Esophagus squamous epithelium (tissue), 4 donors: ENCODE data around the gene SSH2.

Source experiments
- POLR2A ChIP-seq, 4 donors: fragments of 450-650 bp; IDR thresholded peaks; one replicate each; pipeline ENCODE4 v1.6.1; 2017; ENCODE audit warnings: antibody characterized with exemption in 4 of 4, mild to moderate bottlenecking in 4 of 4, moderate library complexity in 3 of 4
- TF ChIP-seq, protein P1 (sequence below), 6 experiments: fragments of 450-650 bp in 4 of 6; fragments of 200-600 bp in 2 of 6; sonication (generic) in 2 of 6; IDR thresholded peaks; one replicate each; pipeline ENCODE4 v1.5.1; 2016 to 2019; ENCODE audit warnings: antibody characterized with exemption in 6 of 6, mild to moderate bottlenecking in 4 of 6, moderate library complexity in 4 of 6

DNA sequence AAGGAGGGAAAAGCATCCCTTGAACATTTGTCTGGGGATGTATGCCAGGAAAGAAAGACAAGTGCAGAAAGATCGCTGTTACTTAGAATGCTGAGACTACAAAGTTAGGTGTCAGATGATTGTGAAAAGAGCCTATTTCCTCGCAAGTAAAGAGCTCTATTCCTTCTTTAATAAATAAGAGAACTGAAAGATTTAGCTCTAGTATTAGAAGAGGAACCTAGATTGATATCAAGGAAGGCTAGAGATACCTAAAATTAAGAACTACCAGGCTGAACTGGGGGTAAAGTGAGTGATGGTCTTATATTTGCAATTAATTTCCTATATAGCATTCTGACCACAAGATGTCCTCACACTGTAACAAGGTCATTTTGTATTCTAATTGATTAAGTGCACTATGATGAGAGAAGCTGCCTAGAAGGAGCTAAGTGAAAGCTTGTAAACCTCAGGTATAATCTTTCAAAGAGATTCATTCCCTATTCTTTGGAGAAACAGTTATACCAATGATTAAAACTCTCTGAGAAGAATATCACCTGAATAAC, 62.3 kb downstream of the SSH2 start:
- TF ChIP-seq, protein P1, sequence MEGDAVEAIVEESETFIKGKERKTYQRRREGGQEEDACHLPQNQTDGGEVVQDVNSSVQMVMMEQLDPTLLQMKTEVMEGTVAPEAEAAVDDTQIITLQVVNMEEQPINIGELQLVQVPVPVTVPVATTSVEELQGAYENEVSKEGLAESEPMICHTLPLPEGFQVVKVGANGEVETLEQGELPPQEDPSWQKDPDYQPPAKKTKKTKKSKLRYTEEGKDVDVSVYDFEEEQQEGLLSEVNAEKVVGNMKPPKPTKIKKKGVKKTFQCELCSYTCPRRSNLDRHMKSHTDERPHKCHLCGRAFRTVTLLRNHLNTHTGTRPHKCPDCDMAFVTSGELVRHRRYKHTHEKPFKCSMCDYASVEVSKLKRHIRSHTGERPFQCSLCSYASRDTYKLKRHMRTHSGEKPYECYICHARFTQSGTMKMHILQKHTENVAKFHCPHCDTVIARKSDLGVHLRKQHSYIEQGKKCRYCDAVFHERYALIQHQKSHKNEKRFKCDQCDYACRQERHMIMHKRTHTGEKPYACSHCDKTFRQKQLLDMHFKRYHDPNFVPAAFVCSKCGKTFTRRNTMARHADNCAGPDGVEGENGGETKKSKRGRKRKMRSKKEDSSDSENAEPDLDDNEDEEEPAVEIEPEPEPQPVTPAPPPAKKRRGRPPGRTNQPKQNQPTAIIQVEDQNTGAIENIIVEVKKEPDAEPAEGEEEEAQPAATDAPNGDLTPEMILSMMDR (IDR thresholded peaks at IDR 0.05) = peak in 1 of 6 experiments; percentile 14
- TF ChIP-seq POLR2A (IDR thresholded peaks at IDR 0.05) = no peak
